ENCODE data around the gene SPECC1.
"Not testable (repeated sequence)": the region's sequence is repeated elsewhere in the genome, so short reads cannot be mapped to it uniquely, and the experiment has no call there.

The SPECC1 gene

GRCh38 chr17:20066253-20066652, 57.1 kb downstream of the SPECC1 start:
- DNase-seq (ENCODE audit: extremely low read depth in 1 of 2, low read depth in 1 of 2) = no peak

GRCh38 chr17:20067711-20068110, 58.6 kb downstream of the SPECC1 start:
- DNase-seq (ENCODE audit: extremely low read depth in 1 of 2, low read depth in 1 of 2) = no peak

GRCh38 chr17:20068445-20068844, 59.3 kb downstream of the SPECC1 start:
- no peak for DNase-seq (ENCODE audit: extremely low read depth in 1 of 2, low read depth in 1 of 2)

GRCh38 chr17:20071824-20072691, 62.9 kb downstream of the SPECC1 start:
- DNase-seq (ENCODE audit: extremely low read depth in 1 of 2, low read depth in 1 of 2) = no peak

GRCh38 chr17:20072692-20072992, 63.5 kb downstream of the SPECC1 start:
- DNase-seq (ENCODE audit: extremely low read depth in 1 of 2, low read depth in 1 of 2) = no peak

GRCh38 chr17:20073055-20073979, 64.2 kb downstream of the SPECC1 start:
- DNase-seq (ENCODE audit: extremely low read depth in 1 of 2, low read depth in 1 of 2) = peak in 1 of 2 donors; percentile 37

GRCh38 chr17:20074001-20074400, 64.8 kb downstream of the SPECC1 start:
- DNase-seq (ENCODE audit: extremely low read depth in 1 of 2, low read depth in 1 of 2) = no peak

- DNase-seq (ENCODE audit: extremely low read depth in 1 of 2, low read depth in 1 of 2) = no peak
Observed at GRCh38 chr17:20074489-20074888, 65.3 kb downstream of the SPECC1 start.

GRCh38 chr17:20076137-20076536, 67.0 kb downstream of the SPECC1 start:
- DNase-seq (ENCODE audit: extremely low read depth in 1 of 2, low read depth in 1 of 2) = not testable (repeated sequence)

GRCh38 chr17:20077978-20078685, 69.0 kb downstream of the SPECC1 start:
- no peak for DNase-seq (ENCODE audit: extremely low read depth in 1 of 2, low read depth in 1 of 2)

GRCh38 chr17:20080513-20080912, 71.4 kb downstream of the SPECC1 start:
- no peak for DNase-seq (ENCODE audit: extremely low read depth in 1 of 2, low read depth in 1 of 2)

- DNase-seq (ENCODE audit: extremely low read depth in 1 of 2, low read depth in 1 of 2) = no peak
Observed at GRCh38 chr17:20083156-20083859, 74.1 kb downstream of the SPECC1 start.

- DNase-seq (ENCODE audit: extremely low read depth in 1 of 2, low read depth in 1 of 2) = no peak
Observed at GRCh38 chr17:20084621-20085282, 75.6 kb downstream of the SPECC1 start.

GRCh38 chr17:20085283-20085845, 76.2 kb downstream of the SPECC1 start:
- DNase-seq (ENCODE audit: extremely low read depth in 1 of 2, low read depth in 1 of 2) = no peak

- DNase-seq (ENCODE audit: extremely low read depth in 1 of 2, low read depth in 1 of 2) = no peak
Observed at GRCh38 chr17:20086416-20087076, 77.4 kb downstream of the SPECC1 start.

- no peak for DNase-seq (ENCODE audit: extremely low read depth in 1 of 2, low read depth in 1 of 2)
Observed at GRCh38 chr17:20087538-20088250, 78.5 kb downstream of the SPECC1 start.

- no peak for DNase-seq (ENCODE audit: extremely low read depth in 1 of 2, low read depth in 1 of 2)
Observed at GRCh38 chr17:20089756-20090547, 80.8 kb downstream of the SPECC1 start.

Data from stimulated activated CD8-positive, alpha-beta memory T cell treated with anti-CD3 and anti-CD28 coated beads, Interleukin-7, amount 100 ng/mL, for 48 hours (primary cell).